Right renal cortex interstitium (tissue), 3 donors: ENCODE measurements around the gene MAGEL2. TPM values are rescaled to one million over a fixed set of nuclear protein-coding genes. Genes with fewer than 3 reads are reported as not detected.
"Not testable (repeated sequence)": the region's sequence is repeated elsewhere in the genome, so short reads cannot be mapped to it uniquely, and the experiment has no call there.

Experiments used
- DNase-seq, 3 donors: peaks; one replicate each; pipeline ENCODE4 v3.0.0-alpha.2; 2013; ENCODE audit warnings: low read depth in 3 of 3, low spot score in 2 of 3
- polyA plus RNA-seq, 3 donors: library from polyadenylated mRNA; unstranded; fragments of 120-200 nt; gene quantifications; one replicate each; pipeline ENCODE4 v1.2.1, GENCODE V29; 2013; ENCODE audit not compliant: insufficient read length in 3 of 3

The MAGEL2 gene
- polyA plus RNA-seq, 3 donors: 3.6 to 4.1 (median 3.8) TPM

DNA sequence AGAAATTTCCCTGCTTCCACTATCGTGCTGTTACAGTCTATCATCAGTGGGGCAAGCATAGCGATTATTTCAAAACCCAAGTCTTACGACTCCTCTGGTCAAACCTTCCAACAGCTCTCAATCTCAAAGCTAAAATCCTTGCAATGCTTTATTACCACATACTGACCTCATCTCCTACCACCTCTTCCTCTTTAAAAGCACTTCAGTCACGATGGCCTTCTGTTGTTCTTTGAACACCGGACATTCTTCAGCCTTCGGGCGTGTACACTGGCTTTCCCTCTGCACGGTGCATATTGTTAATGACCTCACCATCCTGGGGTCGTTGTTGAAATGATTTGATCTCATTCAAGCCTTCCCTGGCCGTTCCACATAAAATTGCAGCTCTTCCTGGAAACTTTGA, 31.1 kb downstream of the MAGEL2 start:
- DNase-seq: no peak

DNA sequence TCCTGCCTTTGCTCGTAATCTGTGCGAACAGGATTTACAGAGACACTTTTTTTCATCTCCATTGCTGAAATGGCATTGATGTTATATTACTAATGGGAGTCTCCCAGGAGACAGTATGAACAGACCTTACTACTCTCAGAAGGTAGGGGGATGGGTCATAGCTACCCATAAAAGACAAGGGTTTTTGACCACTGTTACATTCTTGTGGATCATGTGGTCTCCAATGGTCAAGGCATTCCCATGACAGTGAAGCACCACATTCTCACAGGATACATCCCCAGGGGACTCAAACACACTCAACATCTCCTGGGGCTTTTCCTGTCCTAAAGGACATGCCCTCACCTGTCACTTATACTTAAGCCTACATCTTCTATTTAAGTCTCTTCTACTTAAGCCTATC, 41.4 kb downstream of the MAGEL2 start:
- DNase-seq: no peak

DNA sequence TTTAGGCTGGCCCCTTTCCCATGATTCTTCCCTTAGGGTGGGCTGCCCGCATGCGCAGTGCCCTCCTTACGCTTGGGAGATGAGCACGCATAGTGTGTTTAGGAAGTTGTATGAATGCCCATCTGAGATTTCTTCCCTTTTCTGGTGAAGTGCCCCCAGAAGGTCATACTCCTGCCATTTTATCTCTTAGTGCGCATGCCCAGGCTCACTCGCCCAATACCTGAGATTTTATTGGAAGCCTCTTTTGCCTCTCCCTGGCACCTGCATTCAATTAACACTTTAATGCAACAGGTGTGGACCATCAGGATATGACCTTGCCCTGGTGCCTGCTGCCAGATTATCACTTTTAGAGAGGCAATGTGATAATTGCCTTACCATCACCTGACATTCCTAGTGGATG, 45.5 kb downstream of the MAGEL2 start:
- DNase-seq: no peak

- DNase-seq: no peak
Observed at GRCh38 chr15:23599053-23599452, 48.6 kb downstream of the MAGEL2 start.

- not testable (repeated sequence) for DNase-seq
Observed at GRCh38 chr15:23597278-23597677, 50.4 kb downstream of the MAGEL2 start.

GRCh38 chr15:23596736-23597135, 50.9 kb downstream of the MAGEL2 start:
- DNase-seq: no peak

- no peak for DNase-seq
Observed at GRCh38 chr15:23595368-23595767, 52.3 kb downstream of the MAGEL2 start.

- no peak for DNase-seq
Observed at GRCh38 chr15:23594252-23594770, 53.4 kb downstream of the MAGEL2 start.

Other genes with a start within 250 kb of the MAGEL2 start
- gene GOLGA6L2, start 200.6 kb downstream of the MAGEL2 start, polyA plus RNA-seq: not detected
- gene MKRN3, start 82.2 kb downstream of the MAGEL2 start, polyA plus RNA-seq: 1 to 10 TPM in 2 of 3 donors, under 1 TPM in 1; 0.89 to 1.9 (median 1.8) TPM
- 10 to 100 TPM; 76.2 to 79.7 (median 77.2) TPM for gene NDN, start 39.4 kb upstream of the MAGEL2 start, polyA plus RNA-seq